Chondrocyte (in vitro differentiated cells): ENCODE results near the gene CD99L2. TPM values are rescaled to one million over a fixed set of nuclear protein-coding genes. Genes with fewer than 3 reads are reported as not detected.

Experiments
- DNase-seq: peaks from one replicate; pipeline ENCODE4 v3.0.0; 2021; ENCODE audit warnings: mixed read lengths, low spot score
- H3K27ac Mint-ChIP-seq: one replicate; pipeline ENCODE4 v1.8.0; 2021; ENCODE audit warnings: mild to moderate bottlenecking, moderate library complexity, mixed read lengths; ENCODE audit not compliant: unreplicated experiment
- H3K27me3 Mint-ChIP-seq: 2 replicates; pipeline ENCODE4 v1.8.0; 2021; ENCODE audit warnings: low read depth, mixed read lengths
- H3K36me3 Mint-ChIP-seq: 2 replicates; pipeline ENCODE4 v1.8.0; 2021; ENCODE audit warnings: low read depth, mixed read lengths
- H3K4me1 Mint-ChIP-seq: 2 replicates; pipeline ENCODE4 v1.8.0; 2021; ENCODE audit warnings: low read depth, mild to moderate bottlenecking, mixed read lengths
- H3K4me3 Mint-ChIP-seq: one replicate; pipeline ENCODE4 v1.8.0; 2021; ENCODE audit warnings: mild to moderate bottlenecking, moderate library complexity, mixed read lengths; ENCODE audit not compliant: unreplicated experiment
- H3K9me3 Mint-ChIP-seq: 2 replicates; pipeline ENCODE4 v1.8.0; 2021; ENCODE audit warnings: low read depth, mixed read lengths
- total RNA-seq: library from RNA; stranded (reverse); gene quantifications from 3 replicates; pipeline ENCODE4 v1.2.1, GENCODE V29; 2021
- TF ChIP-seq, protein P1 (sequence below): fragments of 200-600 bp; sonication (generic); IDR thresholded peaks from 2 replicates; pipeline ENCODE4 v1.5.0; 2021; ENCODE audit warnings: antibody characterized with exemption, mild to moderate bottlenecking, moderate library complexity

Gene CD99L2
- total RNA-seq, 1 donor from 2014 or later = 82.1 TPM

DNA sequence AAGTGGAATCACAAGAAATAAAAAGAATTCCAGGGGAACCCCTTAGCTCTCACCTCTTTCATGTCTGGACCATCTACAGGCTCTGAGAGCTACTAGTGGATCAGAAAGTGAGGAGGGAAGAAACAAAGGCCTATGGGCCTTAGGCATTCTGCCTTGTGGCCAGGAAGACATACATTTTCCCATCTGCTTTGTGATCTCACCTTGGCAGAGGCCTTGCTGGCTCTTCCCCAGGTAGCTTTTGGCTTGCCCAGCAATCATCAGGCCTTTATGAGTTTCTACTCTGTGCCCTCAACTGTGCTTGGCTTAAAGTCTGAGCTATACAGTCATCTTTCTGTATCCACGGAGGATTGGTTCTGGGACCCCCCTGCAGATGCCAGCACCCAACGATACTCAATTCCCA lies 28.3 kb upstream of the CD99L2 start:
- H3K27me3 Mint-ChIP-seq = no peaks in the 10 kb centered on the region
- no peak for DNase-seq
- H3K4me3 Mint-ChIP-seq = no peak overlapping the region

DNA sequence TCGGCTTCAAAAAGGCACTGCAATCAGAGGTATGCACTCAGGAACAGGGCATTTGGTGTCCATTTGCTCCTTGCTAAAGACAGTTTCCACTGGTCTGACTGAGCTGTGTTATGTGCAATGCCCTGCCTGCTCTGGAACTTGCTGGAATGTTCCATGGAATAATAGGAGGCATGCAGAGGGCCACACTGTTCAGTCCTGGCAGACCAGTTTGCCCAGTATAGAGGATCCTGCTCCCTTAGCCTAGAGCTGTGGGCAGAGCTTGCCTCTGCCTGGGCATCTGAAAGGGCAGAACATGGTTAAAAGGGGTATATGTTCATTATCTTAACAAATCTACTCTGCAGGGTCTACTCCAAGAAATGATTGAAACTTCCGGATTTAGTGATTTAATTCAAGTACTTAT lies 27.8 kb upstream of the CD99L2 start:
- TF ChIP-seq, protein P1, sequence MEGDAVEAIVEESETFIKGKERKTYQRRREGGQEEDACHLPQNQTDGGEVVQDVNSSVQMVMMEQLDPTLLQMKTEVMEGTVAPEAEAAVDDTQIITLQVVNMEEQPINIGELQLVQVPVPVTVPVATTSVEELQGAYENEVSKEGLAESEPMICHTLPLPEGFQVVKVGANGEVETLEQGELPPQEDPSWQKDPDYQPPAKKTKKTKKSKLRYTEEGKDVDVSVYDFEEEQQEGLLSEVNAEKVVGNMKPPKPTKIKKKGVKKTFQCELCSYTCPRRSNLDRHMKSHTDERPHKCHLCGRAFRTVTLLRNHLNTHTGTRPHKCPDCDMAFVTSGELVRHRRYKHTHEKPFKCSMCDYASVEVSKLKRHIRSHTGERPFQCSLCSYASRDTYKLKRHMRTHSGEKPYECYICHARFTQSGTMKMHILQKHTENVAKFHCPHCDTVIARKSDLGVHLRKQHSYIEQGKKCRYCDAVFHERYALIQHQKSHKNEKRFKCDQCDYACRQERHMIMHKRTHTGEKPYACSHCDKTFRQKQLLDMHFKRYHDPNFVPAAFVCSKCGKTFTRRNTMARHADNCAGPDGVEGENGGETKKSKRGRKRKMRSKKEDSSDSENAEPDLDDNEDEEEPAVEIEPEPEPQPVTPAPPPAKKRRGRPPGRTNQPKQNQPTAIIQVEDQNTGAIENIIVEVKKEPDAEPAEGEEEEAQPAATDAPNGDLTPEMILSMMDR = no peak
- peaks cover 1% of the 10 kb centered on the region for H3K36me3 Mint-ChIP-seq
- DNase-seq = no peak
- no peaks in the 10 kb centered on the region for H3K27me3 Mint-ChIP-seq
- peaks cover 9% of the 10 kb centered on the region for H3K9me3 Mint-ChIP-seq
- H3K4me1 Mint-ChIP-seq = peaks cover 9% of the 10 kb centered on the region
- no peak overlapping the region for H3K4me3 Mint-ChIP-seq
- no peak overlapping the region for H3K27ac Mint-ChIP-seq

More for the DNA sequence above, 28.3 kb upstream of the CD99L2 start:
- Mint-ChIP-seq H3K9me3 (peaks cover 9% of the 10 kb centered on the region), H3K27ac (no peak overlapping the region), H3K4me1 (peaks cover 9% of the 10 kb centered on the region), H3K36me3 (peaks cover 1% of the 10 kb centered on the region)
- TF ChIP-seq, protein P1 = no peak

DNA sequence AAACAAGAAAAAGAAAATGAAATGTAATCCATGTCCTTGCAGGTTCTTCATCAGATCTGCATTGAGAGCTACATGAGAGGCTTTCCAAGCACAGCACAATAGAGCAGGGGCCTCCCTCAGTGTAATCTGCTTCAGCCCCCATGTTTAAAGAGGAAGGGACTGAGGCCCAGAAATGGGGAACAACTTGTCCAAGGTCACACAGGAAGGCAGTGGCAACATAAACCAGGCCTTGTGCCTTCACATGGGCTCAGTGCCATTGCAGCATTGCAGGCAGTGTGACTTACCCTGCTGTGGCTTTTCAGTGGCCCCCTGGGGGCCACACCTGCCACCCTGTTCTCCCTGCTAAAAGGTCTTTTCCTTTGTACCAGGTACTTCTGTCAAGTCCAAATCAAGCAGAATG lies 20.9 kb upstream of the CD99L2 start:
- Mint-ChIP-seq H3K27ac (no peak overlapping the region), H3K36me3 (no peaks in the 10 kb centered on the region), H3K4me3 (no peak overlapping the region), H3K27me3 (no peaks in the 10 kb centered on the region), H3K4me1 (no peaks in the 10 kb centered on the region), H3K9me3 (peaks cover 12% of the 10 kb centered on the region)
- DNase-seq = no peak
- TF ChIP-seq, protein P1 = no peak

DNA sequence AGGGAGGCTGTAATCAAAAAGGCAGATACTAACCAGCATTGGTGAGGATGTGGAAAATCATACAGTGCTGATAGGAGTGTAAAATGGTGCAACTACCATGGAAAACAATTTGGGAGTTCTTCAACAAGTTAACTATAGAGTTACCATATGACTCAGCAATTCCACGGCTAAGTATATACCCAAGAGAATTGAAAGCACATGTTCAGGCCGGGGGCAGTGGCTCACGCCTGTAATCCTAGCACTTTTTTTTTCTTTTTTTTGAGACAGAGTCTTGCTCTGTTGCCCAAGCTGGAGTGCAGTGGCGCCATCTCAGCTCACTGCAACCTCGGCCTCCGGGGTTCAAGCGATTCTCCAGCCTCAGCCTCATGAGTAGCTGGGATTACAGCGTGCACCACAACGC lies 15.0 kb upstream of the CD99L2 start:
- H3K9me3 Mint-ChIP-seq = peaks cover 6% of the 10 kb centered on the region
- peaks cover 3% of the 10 kb centered on the region for H3K4me1 Mint-ChIP-seq
- no peaks in the 10 kb centered on the region for H3K36me3 Mint-ChIP-seq
- H3K4me3 Mint-ChIP-seq = no peak overlapping the region
- no peak overlapping the region for H3K27ac Mint-ChIP-seq
- TF ChIP-seq, protein P1 = no peak
- H3K27me3 Mint-ChIP-seq = no peaks in the 10 kb centered on the region
- no peak for DNase-seq

DNA sequence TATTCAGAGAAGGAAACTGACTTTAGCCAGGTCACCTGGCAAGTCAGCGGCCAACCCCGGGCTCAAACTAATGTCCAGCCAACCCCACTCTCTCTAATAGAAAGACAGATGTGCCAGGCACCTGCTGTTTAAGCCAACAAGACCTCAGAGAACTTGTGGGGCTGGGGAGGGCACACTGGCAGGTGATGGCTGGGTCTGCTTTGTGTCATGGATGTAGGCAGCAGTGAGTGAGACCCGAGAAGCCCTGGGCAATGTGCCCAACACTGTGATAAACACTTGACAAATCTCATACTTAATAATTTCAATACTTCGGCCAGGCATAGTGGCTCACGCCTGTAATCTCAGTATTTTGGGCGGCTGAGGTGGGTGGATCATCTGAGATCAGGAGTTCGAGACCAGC lies 9.0 kb upstream of the CD99L2 start:
- no peaks in the 10 kb centered on the region for H3K36me3 Mint-ChIP-seq
- no peak overlapping the region for H3K27ac Mint-ChIP-seq
- TF ChIP-seq, protein P1 = no peak
- no peak overlapping the region for H3K4me3 Mint-ChIP-seq
- H3K27me3 Mint-ChIP-seq = no peaks in the 10 kb centered on the region
- no peaks in the 10 kb centered on the region for H3K9me3 Mint-ChIP-seq
- DNase-seq = no peak
- no peaks in the 10 kb centered on the region for H3K4me1 Mint-ChIP-seq
